Osteoblast (primary cell): Measurements from ENCODE around the gene CDC7. TPM values are rescaled to one million over a fixed set of nuclear protein-coding genes. Genes with fewer than 3 reads are reported as not detected.

Source experiments
- DNase-seq: peaks from one replicate; pipeline ENCODE4 v3.0.0; 2011; ENCODE audit warnings: low spot score, mixed read lengths; ENCODE audit not compliant: insufficient read length; ENCODE audit errors: missing footprints
- H2AFZ ChIP-seq: 2 replicates; pipeline ENCODE4 v1.6.0; 2011; ENCODE audit warnings: mild to moderate bottlenecking, low read length
- H3K27ac ChIP-seq: 2 replicates; pipeline ENCODE4 v1.5.1; 2011; ENCODE audit warnings: mild to moderate bottlenecking, low read depth, low read length, moderate library complexity
- H3K27me3 ChIP-seq: 2 replicates; pipeline ENCODE4 v1.6.0; 2012; ENCODE audit warnings: mild to moderate bottlenecking, control low read depth, inconsistent platforms, low read length, moderate library complexity; ENCODE audit not compliant: insufficient read depth
- H3K36me3 ChIP-seq: 2 replicates; pipeline ENCODE4 v1.5.1; 2011; ENCODE audit warnings: mild to moderate bottlenecking, low read length, control low read depth, moderate library complexity; ENCODE audit not compliant: insufficient read depth
- H3K4me1 ChIP-seq: 2 replicates; pipeline ENCODE4 v1.5.1; 2011; ENCODE audit warnings: mild to moderate bottlenecking, low read length, control low read depth, moderate library complexity; ENCODE audit not compliant: insufficient read depth
- H3K4me2 ChIP-seq: 2 replicates; pipeline ENCODE4 v1.6.0; 2011; ENCODE audit warnings: mild to moderate bottlenecking, low read length; ENCODE audit not compliant: insufficient read depth
- H3K4me3 ChIP-seq: fragments of 200-600 bp; sonication (generic); 3 replicates; pipeline ENCODE4 v1.5.1; 2012; ENCODE audit warnings: mild to moderate bottlenecking, low read length, inconsistent platforms; ENCODE audit not compliant: insufficient read depth
- H3K79me2 ChIP-seq: 2 replicates; pipeline ENCODE4 v1.6.0; 2012; ENCODE audit warnings: mild to moderate bottlenecking, low read length, control low read depth, inconsistent platforms; ENCODE audit not compliant: insufficient read depth
- H3K9me3 ChIP-seq: 2 replicates; pipeline ENCODE4 v1.5.1; 2011; ENCODE audit warnings: low read depth, low read length, control low read depth
- H4K20me1 ChIP-seq: 2 replicates; pipeline ENCODE4 v1.6.0; 2012; ENCODE audit warnings: mild to moderate bottlenecking, low read length, control low read depth; ENCODE audit not compliant: insufficient read depth
- CTCF ChIP-seq: IDR thresholded peaks from 2 replicates; pipeline ENCODE4 v1.5.1; 2011; ENCODE audit warnings: mild to moderate bottlenecking, low read depth, low read length, moderate library complexity; ENCODE audit errors: extremely low read depth
- total RNA-seq: library from RNA; depleted of rRNA; stranded (reverse); fragments of >200 nt; gene quantifications from 2 replicates; pipeline ENCODE4 v1.2.3, GENCODE V29; 2012

CDC7 gene
- total RNA-seq, 1 donor, result 3.3 TPM

GRCh38 chr1:91505086-91505485 lies 4.4 kb downstream of the CDC7 start:
- no peak for TF ChIP-seq CTCF
- DNase-seq, result no peak
- H3K36me3 ChIP-seq, result peaks cover 5% of the 10 kb centered on the region
- H4K20me1 ChIP-seq, result no peaks in the 10 kb centered on the region
- H3K79me2 ChIP-seq, result peaks cover 32% of the 10 kb centered on the region
- no peak overlapping the region for H3K4me2 ChIP-seq
- H2AFZ ChIP-seq, result peak overlapping the region; percentile 36
- H3K27me3 ChIP-seq, result no peaks in the 10 kb centered on the region
- no peak overlapping the region for H3K4me3 ChIP-seq
- no peak overlapping the region for H3K27ac ChIP-seq
- no peaks in the 10 kb centered on the region for H3K9me3 ChIP-seq
- H3K4me1 ChIP-seq, result peaks cover 19% of the 10 kb centered on the region

GRCh38 chr1:91506071-91506470 lies 5.4 kb downstream of the CDC7 start:
- H3K36me3 ChIP-seq, result peaks cover 5% of the 10 kb centered on the region
- no peaks in the 10 kb centered on the region for H4K20me1 ChIP-seq
- H3K4me3 ChIP-seq, result no peak overlapping the region
- TF ChIP-seq CTCF, result no peak
- no peak overlapping the region for H3K4me2 ChIP-seq
- H2AFZ ChIP-seq, result no peak overlapping the region
- peaks cover 32% of the 10 kb centered on the region for H3K79me2 ChIP-seq
- no peak for DNase-seq
- H3K27me3 ChIP-seq, result no peaks in the 10 kb centered on the region
- no peak overlapping the region for H3K27ac ChIP-seq
- peaks cover 14% of the 10 kb centered on the region for H3K4me1 ChIP-seq
- H3K9me3 ChIP-seq, result no peaks in the 10 kb centered on the region

GRCh38 chr1:91507328-91507727 lies 6.7 kb downstream of the CDC7 start:
- Histone ChIP-seq H3K9me3 (no peaks in the 10 kb centered on the region), H3K4me2 (no peak overlapping the region), H3K27me3 (no peaks in the 10 kb centered on the region), H4K20me1 (no peaks in the 10 kb centered on the region), H3K79me2 (peaks cover 28% of the 10 kb centered on the region), H3K27ac (no peak overlapping the region), H3K36me3 (peaks cover 5% of the 10 kb centered on the region), H3K4me3 (no peak overlapping the region), H3K4me1 (peaks cover 8% of the 10 kb centered on the region), H2AFZ (no peak overlapping the region)
- no peak for TF ChIP-seq CTCF
- DNase-seq, result no peak

GRCh38 chr1:91510754-91511153 lies 10.1 kb downstream of the CDC7 start:
- Histone ChIP-seq H2AFZ (peak overlapping the region; percentile 0), H3K4me2 (no peak overlapping the region), H3K27ac (no peak overlapping the region), H3K4me1 (no peaks in the 10 kb centered on the region), H3K79me2 (peaks cover 3% of the 10 kb centered on the region), H3K9me3 (no peaks in the 10 kb centered on the region), H3K36me3 (peaks cover 10% of the 10 kb centered on the region), H3K27me3 (no peaks in the 10 kb centered on the region), H4K20me1 (no peaks in the 10 kb centered on the region), H3K4me3 (no peak overlapping the region)
- DNase-seq, result no peak
- no peak for TF ChIP-seq CTCF
